Breast epithelium (tissue), 4 donors: ENCODE data around the gene CYSTM1. TPM values are rescaled to one million over a fixed set of nuclear protein-coding genes. Genes with fewer than 3 reads are reported as not detected.

Source experiments
- DNase-seq, 2 donors: peaks; one replicate each; pipeline ENCODE4 v3.0.0-alpha.2; 2019; ENCODE audit warnings: low spot score in 2 of 2
- H3K27ac ChIP-seq, 2 donors: fragments of 200-600 bp; sonication (generic) in 1 of 2; one replicate each; pipeline ENCODE4 v1.5.1; 2016 to 2019; ENCODE audit warnings: mild to moderate bottlenecking in 1 of 2
- H3K27me3 ChIP-seq, 2 donors: fragments of 200-600 bp; sonication (generic) in 1 of 2; one replicate each; pipeline versions ENCODE4 v1.5.1 to v1.6.0; 2017 to 2019; ENCODE audit warnings: control low read depth in 1 of 2, mild to moderate bottlenecking in 1 of 2
- H3K36me3 ChIP-seq: fragments of 200-600 bp; one replicate; pipeline ENCODE4 v1.5.1; 2019
- H3K4me1 ChIP-seq, 2 donors: fragments of 200-600 bp; sonication (generic); one replicate each; pipeline ENCODE4 v1.5.1; 2016 to 2019; ENCODE audit warnings: control low read depth in 1 of 2
- H3K4me3 ChIP-seq, 3 donors: fragments of 200-600 bp; sonication (generic); 1 replicate in 2 of 3; 2 replicates in 1 of 3; pipeline ENCODE4 v1.5.1; 2016 to 2019; ENCODE audit warnings: mild to moderate bottlenecking in 3 of 3, moderate library complexity in 2 of 3
- H3K9me3 ChIP-seq, 2 donors: fragments of 200-600 bp; sonication (generic) in 1 of 2; one replicate each; pipeline ENCODE4 v1.5.1; 2016 to 2019; ENCODE audit warnings: control low read depth in 1 of 2
- POLR2A ChIP-seq: fragments of 450-650 bp; IDR thresholded peaks from one replicate; pipeline ENCODE4 v1.6.1; 2016; ENCODE audit warnings: antibody characterized with exemption, mild to moderate bottlenecking, moderate library complexity
- POLR2AphosphoS5 ChIP-seq, 3 donors: sonication (generic); formaldehyde crosslinking; IDR thresholded peaks; one replicate each; pipeline ENCODE4 v1.6.1; 2017; ENCODE audit warnings: antibody characterized with exemption in 3 of 3
- intact Hi-C: fragments of 100-400 bp; cut with DNase I; formaldehyde crosslinking; loops from one replicate; pipeline ENCODE4 v1.15.1; 2023; ENCODE audit warnings: low total_unique reads
- total RNA-seq, 3 donors: library from RNA; depleted of rRNA; stranded (reverse); fragments of >200 nt; gene quantifications; one replicate each; pipeline ENCODE4 v1.1.0, GENCODE V29; 2016
- TF ChIP-seq, protein P1 (sequence below), 3 donors: fragments of 450-650 bp; IDR thresholded peaks; one replicate each; pipeline ENCODE4 v1.5.1; 2016 to 2017; ENCODE audit warnings: antibody characterized with exemption in 3 of 3, mild to moderate bottlenecking in 3 of 3, moderate library complexity in 3 of 3

The CYSTM1 gene, protein sequence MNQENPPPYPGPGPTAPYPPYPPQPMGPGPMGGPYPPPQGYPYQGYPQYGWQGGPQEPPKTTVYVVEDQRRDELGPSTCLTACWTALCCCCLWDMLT
- 100 to 1,000 TPM in 1 of 3 donors, 10 to 100 TPM in 2; 56.5 to 108 (median 76.0) TPM for total RNA-seq

- H3K27me3 ChIP-seq: no peaks in the 10 kb centered on the region
- H3K9me3 ChIP-seq: no peaks in the 10 kb centered on the region
- H3K27ac ChIP-seq: peak within 1 kb of the TSS; percentile 98 to 100
- TF ChIP-seq POLR2AphosphoS5 (IDR thresholded peaks at IDR 0.05) (peak; percentile 70 to 93 (median 87)), POLR2A (no peak)
- intact Hi-C loops: no loop called here
- H3K36me3 ChIP-seq: no peaks in the 10 kb centered on the region
- no peaks in the 10 kb centered on the region for H3K4me1 ChIP-seq
- H3K4me3 ChIP-seq: peak within 1 kb of the TSS; percentile 84 to 99 (median 95)
- peak; percentile 95 to 96 for DNase-seq
These were observed at the start of gene CYSTM1 for GRCh38 chr5:140174465-140175366. CYSTM1 (plus strand) TSS chr5:140175188; CDS start chr5:140194466, 19,278 bp downstream.

DNA sequence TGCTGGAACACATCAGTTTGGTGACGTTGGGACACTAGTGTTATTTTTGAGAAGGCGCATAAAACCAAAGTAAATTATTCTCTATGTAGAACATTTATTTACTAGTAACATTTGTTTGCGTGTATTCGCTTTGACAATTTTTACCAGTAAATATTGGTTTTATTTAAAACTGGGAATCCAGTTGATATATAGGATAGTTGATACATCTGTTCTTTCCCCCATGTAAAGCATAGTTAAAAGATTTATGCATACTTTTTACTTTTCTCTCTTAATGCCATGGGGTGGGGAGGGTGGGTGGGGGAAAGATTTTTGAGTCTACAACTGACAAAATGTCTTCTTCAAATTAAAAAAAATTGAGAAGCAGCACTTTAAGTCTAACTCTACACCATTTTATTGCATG, 49.4 kb upstream of the CYSTM1 start, which contains the start of gene IGIP:
Gene IGIP (plus strand): TSS at position 301 of the 400 bp plus-strand sequence. CDS start 2,540 bp downstream, outside the sequence.
- Histone ChIP-seq H3K36me3 (no peaks in the 10 kb centered on the region), H3K4me3 (no peak within 1 kb of the TSS), H3K27ac (no peak within 1 kb of the TSS), H3K9me3 (no peaks in the 10 kb centered on the region), H3K4me1 (no peaks in the 10 kb centered on the region), H3K27me3 (no peaks in the 10 kb centered on the region)
- DNase-seq: no peak
- TF ChIP-seq POLR2AphosphoS5 (IDR thresholded peaks at IDR 0.05): no peak
- TF ChIP-seq, protein P1, sequence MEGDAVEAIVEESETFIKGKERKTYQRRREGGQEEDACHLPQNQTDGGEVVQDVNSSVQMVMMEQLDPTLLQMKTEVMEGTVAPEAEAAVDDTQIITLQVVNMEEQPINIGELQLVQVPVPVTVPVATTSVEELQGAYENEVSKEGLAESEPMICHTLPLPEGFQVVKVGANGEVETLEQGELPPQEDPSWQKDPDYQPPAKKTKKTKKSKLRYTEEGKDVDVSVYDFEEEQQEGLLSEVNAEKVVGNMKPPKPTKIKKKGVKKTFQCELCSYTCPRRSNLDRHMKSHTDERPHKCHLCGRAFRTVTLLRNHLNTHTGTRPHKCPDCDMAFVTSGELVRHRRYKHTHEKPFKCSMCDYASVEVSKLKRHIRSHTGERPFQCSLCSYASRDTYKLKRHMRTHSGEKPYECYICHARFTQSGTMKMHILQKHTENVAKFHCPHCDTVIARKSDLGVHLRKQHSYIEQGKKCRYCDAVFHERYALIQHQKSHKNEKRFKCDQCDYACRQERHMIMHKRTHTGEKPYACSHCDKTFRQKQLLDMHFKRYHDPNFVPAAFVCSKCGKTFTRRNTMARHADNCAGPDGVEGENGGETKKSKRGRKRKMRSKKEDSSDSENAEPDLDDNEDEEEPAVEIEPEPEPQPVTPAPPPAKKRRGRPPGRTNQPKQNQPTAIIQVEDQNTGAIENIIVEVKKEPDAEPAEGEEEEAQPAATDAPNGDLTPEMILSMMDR (IDR thresholded peaks at IDR 0.05): no peak
- TF ChIP-seq POLR2A: no peak
- intact Hi-C loops: no loop called here

- H3K36me3 ChIP-seq: no peaks in the 10 kb centered on the region
- H3K9me3 ChIP-seq: no peaks in the 10 kb centered on the region
- no peaks in the 10 kb centered on the region for H3K4me1 ChIP-seq
- TF ChIP-seq POLR2AphosphoS5 (IDR thresholded peaks at IDR 0.05) (no peak), POLR2A (no peak)
- TF ChIP-seq, protein P1 (IDR thresholded peaks at IDR 0.05): no peak
- H3K27ac ChIP-seq: no peak overlapping the region
- no peaks in the 10 kb centered on the region for H3K27me3 ChIP-seq
- intact Hi-C loops: no loop called here
- H3K4me3 ChIP-seq: no peak overlapping the region
- no peak for DNase-seq
These were observed 48.5 kb upstream of the CYSTM1 start for GRCh38 chr5:140126315-140127012.

DNA sequence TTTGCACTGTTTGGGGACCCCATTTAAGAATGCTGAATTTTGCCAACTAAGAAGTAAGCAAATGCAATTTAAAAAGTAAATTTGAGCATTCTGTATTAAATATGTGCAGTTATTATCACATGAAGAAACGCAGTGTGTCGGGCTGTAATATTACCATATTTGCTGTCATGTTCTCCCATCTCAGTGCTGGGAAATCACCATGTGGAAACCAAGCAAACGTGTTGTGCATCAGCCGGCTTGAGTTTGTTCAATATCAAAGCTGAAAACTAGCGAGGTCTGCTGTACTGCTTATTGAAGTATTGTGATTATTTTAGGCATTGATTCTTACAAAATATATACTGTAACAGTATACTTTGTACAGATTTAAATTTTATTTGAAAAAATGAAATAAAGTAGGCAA, 46.6 kb upstream of the CYSTM1 start:
- H3K36me3 ChIP-seq: no peaks in the 10 kb centered on the region
- no peaks in the 10 kb centered on the region for H3K9me3 ChIP-seq
- no peaks in the 10 kb centered on the region for H3K27me3 ChIP-seq
- H3K4me1 ChIP-seq: peaks cover 3 to 6% of the 10 kb centered on the region in 2 donors
- H3K4me3 ChIP-seq: no peak overlapping the region
- DNase-seq: no peak
- no peak for TF ChIP-seq POLR2A
- TF ChIP-seq POLR2AphosphoS5 (IDR thresholded peaks at IDR 0.05): no peak
- TF ChIP-seq, protein P1 (IDR thresholded peaks at IDR 0.05): no peak
- intact Hi-C loops: no loop called here
- H3K27ac ChIP-seq: no peak overlapping the region

DNA sequence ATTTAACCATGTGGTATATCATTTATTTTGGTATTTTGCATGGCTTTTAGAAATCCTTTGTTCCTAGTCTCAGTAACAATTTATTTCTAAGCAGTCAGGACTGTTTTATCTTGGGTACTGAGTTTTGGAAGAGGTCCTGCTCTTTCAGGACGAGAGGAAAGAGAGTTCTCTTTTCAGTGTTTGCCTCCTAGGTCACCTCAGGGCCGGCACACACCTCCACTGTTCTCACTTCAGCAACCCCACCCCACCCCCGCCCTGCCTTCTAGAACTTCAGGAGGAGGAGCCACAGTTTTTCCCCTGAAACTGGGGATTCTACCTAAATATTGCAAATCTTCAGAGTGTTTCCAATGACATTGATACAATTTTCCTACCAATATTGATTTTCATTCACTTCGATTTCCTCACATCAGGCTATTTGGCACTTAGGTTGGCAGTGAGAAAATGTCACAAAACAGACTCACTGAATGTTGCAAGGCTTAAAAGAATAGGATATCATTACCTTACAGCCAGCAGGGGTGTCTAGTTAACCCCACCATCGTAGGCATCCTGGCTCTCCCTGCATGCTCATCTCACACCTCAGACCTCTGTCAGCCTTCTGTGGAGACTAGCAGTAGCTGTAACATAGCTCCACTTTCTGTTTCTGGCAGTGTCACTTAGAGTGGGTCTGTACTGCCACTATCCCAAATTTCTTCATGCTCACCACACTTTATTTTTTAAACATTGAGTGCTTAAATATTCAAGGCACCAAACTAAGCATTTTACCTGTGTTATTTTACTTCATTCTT, 43.8 kb upstream of the CYSTM1 start:
- no peaks in the 10 kb centered on the region for H3K27me3 ChIP-seq
- DNase-seq: no peak
- intact Hi-C loops: no loop called here

More for the DNA sequence above, 43.8 kb upstream of the CYSTM1 start:
- H3K4me3 ChIP-seq: no peak overlapping the region
- H3K36me3 ChIP-seq: no peaks in the 10 kb centered on the region
- TF ChIP-seq, protein P1 (IDR thresholded peaks at IDR 0.05): no peak
- TF ChIP-seq POLR2A (no peak), POLR2AphosphoS5 (IDR thresholded peaks at IDR 0.05) (no peak)
- no peaks in the 10 kb centered on the region for H3K9me3 ChIP-seq
- H3K4me1 ChIP-seq: peaks cover 3 to 6% of the 10 kb centered on the region in 2 donors
- peak overlapping the region in 1 of 2 donors; percentile 11 for H3K27ac ChIP-seq
